Right atrium auricular region (tissue), 2 donors: ENCODE measurements around the gene CECR2. TPM values are rescaled to one million over a fixed set of nuclear protein-coding genes. Genes with fewer than 3 reads are reported as not detected.

Source experiments
- DNase-seq: peaks from one replicate; pipeline ENCODE4 v3.0.0-alpha.2; 2019; ENCODE audit warnings: low spot score
- H3K27ac ChIP-seq, 2 donors: fragments of 200-600 bp; sonication (generic); 1 replicate in 1 of 2; 2 replicates in 1 of 2; pipeline ENCODE4 v1.5.1; 2016 to 2019
- H3K27me3 ChIP-seq, 2 donors: fragments of 200-600 bp; sonication (generic); one replicate each; pipeline versions ENCODE4 v1.5.1 to v1.6.0; 2017 to 2019
- H3K36me3 ChIP-seq: fragments of 200-600 bp; sonication (generic); one replicate; pipeline ENCODE4 v1.5.1; 2016
- H3K4me1 ChIP-seq, 2 donors: fragments of 200-600 bp; sonication (generic); one replicate each; pipeline versions ENCODE4 v1.5.1 to v1.6.0; 2017 to 2019
- H3K4me3 ChIP-seq, 2 donors: fragments of 200-600 bp; sonication (generic); 1 replicate in 1 of 2; 2 replicates in 1 of 2; pipeline ENCODE4 v1.5.1; 2017 to 2019; ENCODE audit warnings: mild to moderate bottlenecking in 1 of 2, moderate library complexity in 1 of 2
- H3K9me3 ChIP-seq, 2 donors: fragments of 200-600 bp; sonication (generic); one replicate each; pipeline ENCODE4 v1.5.1; 2019
- CTCF ChIP-seq, 2 donors: fragments of 200-600 bp; sonication (generic); IDR thresholded peaks; one replicate each; pipeline ENCODE4 v1.5.1; 2019; ENCODE audit warnings: antibody characterized with exemption in 2 of 2
- total RNA-seq, 2 donors: library from RNA; depleted of rRNA; stranded (reverse); fragments of >200 nt; gene quantifications; one replicate each; pipeline ENCODE4 v1.1.0, GENCODE V29; 2016

CECR2 gene
- total RNA-seq, 2 donors from 2014 or later: 4.0 to 4.8 TPM

- Histone ChIP-seq H3K27me3 (no peaks in the 10 kb centered on the region), H3K9me3 (no peaks in the 10 kb centered on the region), H3K27ac (no peak overlapping the region), H3K36me3 (no peaks in the 10 kb centered on the region), H3K4me1 (no peaks in the 10 kb centered on the region), H3K4me3 (no peak overlapping the region)
- DNase-seq: no peak
- no peak for TF ChIP-seq CTCF (IDR thresholded peaks at IDR 0.05)
Measured at GRCh38 chr22:17396516-17396915, 27.3 kb downstream of the CECR2 start.

GRCh38 chr22:17397756-17398547 is 28.7 kb downstream of the CECR2 start:
- Histone ChIP-seq H3K36me3 (no peaks in the 10 kb centered on the region), H3K4me1 (no peaks in the 10 kb centered on the region), H3K4me3 (no peak overlapping the region), H3K27me3 (no peaks in the 10 kb centered on the region), H3K27ac (no peak overlapping the region), H3K9me3 (no peaks in the 10 kb centered on the region)
- no peak for TF ChIP-seq CTCF (IDR thresholded peaks at IDR 0.05)
- no peak for DNase-seq

GRCh38 chr22:17400305-17400704 is 31.0 kb downstream of the CECR2 start:
- no peaks in the 10 kb centered on the region for H3K4me1 ChIP-seq
- TF ChIP-seq CTCF (IDR thresholded peaks at IDR 0.05): no peak
- no peak overlapping the region for H3K4me3 ChIP-seq
- H3K27ac ChIP-seq: no peak overlapping the region
- no peaks in the 10 kb centered on the region for H3K9me3 ChIP-seq
- no peaks in the 10 kb centered on the region for H3K36me3 ChIP-seq
- DNase-seq: no peak
- no peaks in the 10 kb centered on the region for H3K27me3 ChIP-seq

GRCh38 chr22:17401728-17402127 is 32.5 kb downstream of the CECR2 start:
- no peak overlapping the region for H3K4me3 ChIP-seq
- no peaks in the 10 kb centered on the region for H3K27me3 ChIP-seq
- H3K4me1 ChIP-seq: peaks cover 0 to 7% of the 10 kb centered on the region in 2 donors
- H3K36me3 ChIP-seq: no peaks in the 10 kb centered on the region
- TF ChIP-seq CTCF (IDR thresholded peaks at IDR 0.05): no peak
- H3K9me3 ChIP-seq: no peaks in the 10 kb centered on the region
- H3K27ac ChIP-seq: no peak overlapping the region
- DNase-seq: no peak

- Histone ChIP-seq H3K36me3 (no peaks in the 10 kb centered on the region), H3K27ac (no peak overlapping the region), H3K27me3 (no peaks in the 10 kb centered on the region), H3K4me3 (no peak overlapping the region), H3K4me1 (peaks cover 0 to 13% of the 10 kb centered on the region in 2 donors), H3K9me3 (no peaks in the 10 kb centered on the region)
- no peak for TF ChIP-seq CTCF (IDR thresholded peaks at IDR 0.05)
- DNase-seq: no peak
Measured at GRCh38 chr22:17402293-17402692, 33.0 kb downstream of the CECR2 start.

GRCh38 chr22:17403906-17404305 is 34.6 kb downstream of the CECR2 start:
- peaks cover 0 to 18% of the 10 kb centered on the region in 2 donors for H3K4me1 ChIP-seq
- no peaks in the 10 kb centered on the region for H3K27me3 ChIP-seq
- no peak overlapping the region for H3K4me3 ChIP-seq
- DNase-seq: no peak
- H3K27ac ChIP-seq: no peak overlapping the region
- no peaks in the 10 kb centered on the region for H3K36me3 ChIP-seq
- H3K9me3 ChIP-seq: no peaks in the 10 kb centered on the region
- TF ChIP-seq CTCF (IDR thresholded peaks at IDR 0.05): no peak
